ENCODE measurements around the gene TAS2R43. TPM values are rescaled to one million over a fixed set of nuclear protein-coding genes. Genes with fewer than 3 reads are reported as not detected.

The TAS2R43 gene, protein sequence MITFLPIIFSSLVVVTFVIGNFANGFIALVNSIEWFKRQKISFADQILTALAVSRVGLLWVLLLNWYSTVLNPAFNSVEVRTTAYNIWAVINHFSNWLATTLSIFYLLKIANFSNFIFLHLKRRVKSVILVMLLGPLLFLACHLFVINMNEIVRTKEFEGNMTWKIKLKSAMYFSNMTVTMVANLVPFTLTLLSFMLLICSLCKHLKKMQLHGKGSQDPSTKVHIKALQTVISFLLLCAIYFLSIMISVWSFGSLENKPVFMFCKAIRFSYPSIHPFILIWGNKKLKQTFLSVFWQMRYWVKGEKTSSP
- 1.1 and 3.9 TPM in 2 replicates for total RNA-seq

DNA sequence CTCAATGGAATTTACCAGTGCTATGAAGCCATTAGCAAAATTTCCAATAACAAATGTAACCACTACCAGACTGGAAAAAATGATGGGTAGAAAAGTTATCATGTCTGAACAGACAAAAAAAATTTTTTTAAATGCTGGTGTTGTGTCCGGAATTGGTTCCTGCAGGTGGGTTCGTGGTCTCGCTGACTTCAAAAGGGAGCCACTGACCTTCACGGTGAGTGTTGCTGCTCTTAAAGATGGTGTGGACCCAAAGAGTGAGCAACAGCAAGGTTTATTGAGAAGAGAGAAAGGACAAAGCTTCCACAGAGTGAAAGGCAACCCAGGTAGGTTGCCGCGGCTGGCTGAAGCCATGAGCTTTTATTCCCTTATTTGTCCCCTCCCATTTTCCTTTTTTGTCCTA, at the start of gene TAS2R43:
TSS of gene TAS2R43 (minus strand) at position 186 of the 400 bp plus-strand sequence. CDS start at position 102, 84 bp downstream.

DNA sequence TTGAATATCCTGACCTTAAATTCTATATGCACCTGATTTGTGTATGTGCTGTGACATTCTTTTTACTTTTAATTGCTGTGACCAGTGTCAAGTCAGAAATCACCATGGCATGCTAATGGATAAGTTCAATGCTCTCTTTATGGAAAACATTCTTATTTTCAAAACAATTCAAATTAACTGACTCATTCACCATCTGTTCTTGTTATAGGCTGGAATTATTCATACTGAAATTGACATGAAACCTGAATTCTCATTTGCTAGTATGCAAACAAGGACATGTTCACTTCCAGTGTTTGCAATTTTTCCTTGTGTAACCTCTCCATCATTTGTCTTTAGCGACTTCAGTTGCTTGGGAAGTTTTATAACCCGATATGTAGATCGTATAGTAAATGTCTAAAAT, 42.2 kb upstream of the TAS2R43 start, which contains the start of gene TAS2R30:
TSS of gene TAS2R30 (minus strand) at position 340 of the 400 bp plus-strand sequence. CDS start 400 bp downstream, outside the sequence.

DNA sequence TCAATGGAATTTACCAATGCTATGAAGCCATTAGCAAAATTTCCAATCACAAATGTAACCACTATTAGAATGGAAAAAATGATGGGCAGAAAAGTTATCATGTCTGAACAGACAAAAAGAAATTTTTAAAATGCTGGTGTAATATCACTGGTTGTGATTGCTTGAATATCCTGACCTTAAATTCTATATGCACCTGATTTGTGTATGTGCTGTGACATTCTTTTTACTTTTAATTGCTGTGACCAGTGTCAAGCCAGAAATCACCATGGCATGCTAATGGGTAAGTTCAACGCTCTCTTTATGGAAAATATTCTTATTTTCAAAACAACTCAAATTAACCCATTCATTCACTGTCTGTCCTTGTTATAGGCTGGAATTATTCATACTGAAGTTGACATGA, 29.9 kb downstream of the TAS2R43 start, which contains the start of gene TAS2R46:
TSS of gene TAS2R46 (minus strand) at position 101 of the 400 bp plus-strand sequence. CDS start at position 101, 0 bp downstream.

Small RNAs within 50 kb of the gene (small RNA-seq; reads per million reads assigned to genes)
- not detected for gene AC018630.1

Other genes starting within 250 kb of the TAS2R43 start
- gene PRR4, start 242.8 kb downstream of the TAS2R43 start, total RNA-seq: 2.2 and 3.9 TPM in 2 replicates
- 19.5 and 32.5 TPM in 2 replicates for gene PRH1, start 208.1 kb downstream of the TAS2R43 start, total RNA-seq
- gene TAS2R13, start 182.8 kb downstream of the TAS2R43 start, total RNA-seq: 1.8 and 2.2 TPM in 2 replicates
- not detected in 2 replicates for gene PRH2, start 163.1 kb downstream of the TAS2R43 start, total RNA-seq
- gene TAS2R14, start 153.1 kb downstream of the TAS2R43 start, total RNA-seq: 3.7 and 4.1 TPM in 2 replicates
- 2.6 and 3.7 TPM in 2 replicates for gene TAS2R50, start 105.4 kb downstream of the TAS2R43 start, total RNA-seq
- 2.6 and 4.3 TPM in 2 replicates for gene TAS2R20, start 94.0 kb downstream of the TAS2R43 start, total RNA-seq
- 3.3 and 5.5 TPM in 2 replicates for gene TAS2R19, start 69.7 kb downstream of the TAS2R43 start, total RNA-seq
- gene TAS2R31, start 60.9 kb downstream of the TAS2R43 start, total RNA-seq: 4.8 and 6.8 TPM in 2 replicates
- gene TAS2R46, start 30.0 kb downstream of the TAS2R43 start, total RNA-seq: 2.2 TPM in 2 replicates
- gene TAS2R30, start 42.3 kb upstream of the TAS2R43 start, total RNA-seq: 4.4 and 6.6 TPM in 2 replicates
- 4.0 and 5.7 TPM in 2 replicates for gene SMIM10L1, start 78.9 kb upstream of the TAS2R43 start, total RNA-seq
- not detected in 2 replicates for gene TAS2R42, start 94.6 kb upstream of the TAS2R43 start, total RNA-seq
- gene PRB3, start 177.4 kb upstream of the TAS2R43 start, total RNA-seq: not detected in 2 replicates
- gene PRB4, start 218.1 kb upstream of the TAS2R43 start, total RNA-seq: not detected in 2 replicates